ENCODE measurements around the gene PLCB1.
"Not testable (repeated sequence)": the region's sequence is repeated elsewhere in the genome, so short reads cannot be mapped to it uniquely, and the experiment has no call there.

PLCB1 gene

DNA sequence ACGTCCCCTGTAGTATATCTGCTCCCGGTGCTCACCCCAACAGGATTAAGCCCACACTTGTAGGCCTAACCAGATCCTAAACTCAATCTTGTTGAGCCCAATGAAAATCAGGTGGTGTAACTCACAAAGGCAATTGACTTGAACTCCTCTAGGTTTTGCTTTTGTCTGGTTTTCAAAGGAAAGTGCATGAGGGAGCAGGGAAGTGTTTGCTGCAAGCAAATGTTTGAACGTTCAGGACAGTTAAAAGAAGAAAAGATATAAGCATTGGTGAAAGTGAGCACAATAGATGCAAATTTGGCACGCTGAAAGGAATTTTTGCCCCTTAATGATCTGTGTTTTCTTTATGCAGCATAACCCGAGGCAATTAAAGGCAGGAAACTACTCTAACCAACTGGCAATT lies 212.6 kb downstream of the PLCB1 start:
- Histone ChIP-seq H3K4me3 (no peak overlapping the region), H3K36me3 (no peaks in the 10 kb centered on the region), H3K4me1 (peaks cover 0 to 34% (median 6%) of the 10 kb centered on the region in 4 donors), H3K27ac (no peak overlapping the region), H3K27me3 (no peaks in the 10 kb centered on the region), H3K9me3 (no peaks in the 10 kb centered on the region)
- TF ChIP-seq, protein P1, sequence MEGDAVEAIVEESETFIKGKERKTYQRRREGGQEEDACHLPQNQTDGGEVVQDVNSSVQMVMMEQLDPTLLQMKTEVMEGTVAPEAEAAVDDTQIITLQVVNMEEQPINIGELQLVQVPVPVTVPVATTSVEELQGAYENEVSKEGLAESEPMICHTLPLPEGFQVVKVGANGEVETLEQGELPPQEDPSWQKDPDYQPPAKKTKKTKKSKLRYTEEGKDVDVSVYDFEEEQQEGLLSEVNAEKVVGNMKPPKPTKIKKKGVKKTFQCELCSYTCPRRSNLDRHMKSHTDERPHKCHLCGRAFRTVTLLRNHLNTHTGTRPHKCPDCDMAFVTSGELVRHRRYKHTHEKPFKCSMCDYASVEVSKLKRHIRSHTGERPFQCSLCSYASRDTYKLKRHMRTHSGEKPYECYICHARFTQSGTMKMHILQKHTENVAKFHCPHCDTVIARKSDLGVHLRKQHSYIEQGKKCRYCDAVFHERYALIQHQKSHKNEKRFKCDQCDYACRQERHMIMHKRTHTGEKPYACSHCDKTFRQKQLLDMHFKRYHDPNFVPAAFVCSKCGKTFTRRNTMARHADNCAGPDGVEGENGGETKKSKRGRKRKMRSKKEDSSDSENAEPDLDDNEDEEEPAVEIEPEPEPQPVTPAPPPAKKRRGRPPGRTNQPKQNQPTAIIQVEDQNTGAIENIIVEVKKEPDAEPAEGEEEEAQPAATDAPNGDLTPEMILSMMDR (IDR thresholded peaks at IDR 0.05), result no peak
- intact Hi-C loops (cut with DNase I; ENCODE audit: low total_unique reads), result no loop called here
- no peak for DNase-seq

DNA sequence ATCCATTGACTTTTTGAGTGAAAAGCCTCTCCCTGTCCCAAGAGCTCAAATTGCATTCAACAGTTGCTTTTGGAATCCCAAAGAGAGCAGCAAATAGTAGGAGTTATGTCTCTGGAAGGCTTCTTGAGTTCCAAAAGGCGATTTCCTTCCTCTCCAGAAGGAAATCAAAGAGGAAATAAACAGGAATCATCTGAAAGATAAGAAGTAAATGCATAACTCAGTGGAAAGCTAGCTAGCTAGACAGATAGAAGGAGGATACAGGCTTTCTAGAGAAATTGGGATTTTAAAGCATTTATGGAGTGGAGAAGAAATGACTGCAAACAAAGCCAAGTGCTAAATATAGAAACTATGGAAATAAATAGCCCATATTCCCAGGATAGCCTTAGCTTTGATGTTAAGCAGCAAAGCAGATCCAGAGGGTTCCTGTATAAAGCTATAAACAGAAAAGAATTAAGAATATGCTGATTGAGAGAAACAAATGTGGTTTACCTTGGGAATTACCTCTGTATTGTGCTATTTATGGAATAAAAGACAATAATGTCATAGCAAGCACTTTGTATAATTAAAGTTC lies 214.7 kb downstream of the PLCB1 start:
- intact Hi-C loops (cut with DNase I; ENCODE audit: low total_unique reads), result no loop called here
- Histone ChIP-seq H3K9me3 (no peaks in the 10 kb centered on the region), H3K27me3 (no peaks in the 10 kb centered on the region), H3K27ac (no peak overlapping the region), H3K4me1 (peaks cover 0 to 34% (median 6%) of the 10 kb centered on the region in 4 donors), H3K4me3 (no peak overlapping the region), H3K36me3 (no peaks in the 10 kb centered on the region)
- DNase-seq, result no peak
- TF ChIP-seq, protein P1 (IDR thresholded peaks at IDR 0.05), result no peak

DNA sequence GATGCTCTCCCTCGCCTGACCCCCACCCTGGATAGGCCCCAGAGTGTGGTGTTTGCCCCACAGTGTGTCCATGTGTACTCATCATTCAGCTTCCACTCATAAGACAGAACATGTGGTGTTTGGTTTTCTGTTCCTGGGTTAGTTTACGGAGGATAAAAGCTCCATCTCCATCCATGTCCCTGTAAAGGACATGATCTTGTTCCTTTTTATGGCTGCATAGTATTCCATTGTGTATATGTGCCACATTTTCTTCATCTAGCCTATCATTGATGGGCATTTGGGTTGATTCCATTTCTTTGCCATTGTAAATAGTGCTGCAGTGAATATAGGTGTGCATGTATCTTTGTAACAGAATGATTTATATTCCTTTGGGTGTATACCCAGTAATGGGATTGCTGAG lies 218.2 kb downstream of the PLCB1 start:
- intact Hi-C loops (cut with DNase I; ENCODE audit: low total_unique reads); H3K27me3 ChIP-seq; H3K36me3 ChIP-seq; H3K4me3 ChIP-seq; DNase-seq; H3K9me3 ChIP-seq; H3K27ac ChIP-seq: not testable (repeated sequence)
- peaks cover 0 to 21% (median 2%) of the 10 kb centered on the region in 4 donors for H3K4me1 ChIP-seq

DNA sequence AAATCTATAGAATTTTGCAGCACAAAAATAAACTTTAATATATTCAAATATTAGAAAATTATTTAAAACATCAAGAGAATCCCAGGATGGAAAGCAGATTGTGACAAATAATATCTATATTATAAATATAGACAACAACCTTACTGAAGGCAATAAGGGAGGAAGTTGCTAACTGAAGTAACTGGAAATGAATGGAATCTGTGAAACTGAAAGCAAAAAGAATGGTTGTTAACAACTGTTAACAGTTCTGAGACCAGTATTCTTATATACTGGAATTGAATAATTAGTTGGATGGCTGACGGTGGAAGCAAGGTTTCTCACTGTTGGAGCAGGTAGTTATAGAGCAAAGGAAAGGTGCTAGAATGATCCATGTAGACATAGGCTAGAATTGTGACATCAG lies 220.4 kb downstream of the PLCB1 start:
- intact Hi-C loops (cut with DNase I; ENCODE audit: low total_unique reads), result no loop called here
- H3K27ac ChIP-seq, result no peak overlapping the region
- peaks cover 0 to under 1% (median 0%) of the 10 kb centered on the region in 4 donors for H3K4me1 ChIP-seq

DNA sequence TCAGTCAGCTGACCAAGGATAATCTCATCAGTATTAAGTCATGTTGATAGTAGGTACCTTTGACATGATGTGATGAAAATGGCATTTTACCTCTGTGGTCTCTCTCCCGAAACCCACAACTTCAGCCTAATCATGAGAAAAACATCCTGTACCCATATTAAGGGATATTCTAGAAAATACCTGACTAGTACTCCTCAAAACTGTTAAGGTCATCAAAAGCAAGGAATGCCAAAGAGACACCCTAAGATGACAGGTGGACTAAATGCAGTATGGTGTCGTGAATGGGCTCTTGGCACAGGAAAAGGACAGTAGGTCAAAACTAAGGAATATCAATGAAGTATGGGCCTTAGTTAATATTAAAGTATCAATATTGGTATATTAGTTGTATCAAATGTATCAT lies 221.4 kb downstream of the PLCB1 start:
- TF ChIP-seq, protein P1 (IDR thresholded peaks at IDR 0.05), result no peak
- intact Hi-C loops (cut with DNase I; ENCODE audit: low total_unique reads), result no loop called here
- Histone ChIP-seq H3K27me3 (no peaks in the 10 kb centered on the region), H3K4me3 (no peak overlapping the region), H3K9me3 (no peaks in the 10 kb centered on the region), H3K36me3 (no peaks in the 10 kb centered on the region), H3K4me1 (no peaks in the 10 kb centered on the region), H3K27ac (no peak overlapping the region)
- no peak for DNase-seq

More for the DNA sequence above, 220.4 kb downstream of the PLCB1 start:
- TF ChIP-seq, protein P1 (IDR thresholded peaks at IDR 0.05), result no peak
- H3K4me3 ChIP-seq, result no peak overlapping the region
- no peaks in the 10 kb centered on the region for H3K36me3 ChIP-seq
- DNase-seq, result no peak
- H3K27me3 ChIP-seq, result no peaks in the 10 kb centered on the region
- H3K9me3 ChIP-seq, result no peaks in the 10 kb centered on the region

DNA sequence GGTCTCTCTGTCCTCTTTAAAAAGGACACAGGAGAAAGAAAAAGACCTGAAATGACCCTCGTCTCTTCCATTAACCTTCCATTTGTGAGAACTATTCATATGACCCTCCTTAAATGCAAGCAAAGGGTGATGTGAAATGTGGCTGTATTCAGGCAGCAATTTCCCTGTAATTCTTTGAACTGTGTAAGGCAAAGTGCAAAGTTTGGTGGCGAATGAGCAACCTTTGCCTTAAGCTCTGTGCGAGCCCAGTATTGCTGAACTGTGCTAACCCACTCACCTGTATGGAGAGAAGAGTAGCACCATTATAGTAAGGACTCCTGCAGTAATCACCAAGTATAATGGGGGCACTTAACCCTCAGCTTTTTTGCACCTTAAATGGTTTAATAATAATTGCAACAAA lies 223.4 kb downstream of the PLCB1 start:
- Histone ChIP-seq H3K27ac (no peak overlapping the region), H3K36me3 (no peaks in the 10 kb centered on the region), H3K9me3 (no peaks in the 10 kb centered on the region), H3K27me3 (no peaks in the 10 kb centered on the region), H3K4me1 (no peaks in the 10 kb centered on the region), H3K4me3 (no peak overlapping the region)
- TF ChIP-seq, protein P1 (IDR thresholded peaks at IDR 0.05), result no peak
- intact Hi-C loops (cut with DNase I; ENCODE audit: low total_unique reads), result no loop called here
- no peak for DNase-seq
